ENCODE data around the gene RNF121. TPM values are rescaled to one million over a fixed set of nuclear protein-coding genes. Genes with fewer than 3 reads are reported as not detected.

The RNF121 gene
- total RNA-seq, 1 donor from 2014 or later = 29.0 TPM

GRCh38 chr11:71987521-71987920 lies 58.7 kb downstream of the RNF121 start:
- intact Hi-C loops (cut with micrococcal nuclease) = no loop called here

- intact Hi-C loops (cut with micrococcal nuclease) = no loop called here
Measured at GRCh38 chr11:71988050-71988449, 59.2 kb downstream of the RNF121 start.

- intact Hi-C loops (cut with micrococcal nuclease) = no loop called here
Measured at GRCh38 chr11:71990701-71991100, 61.9 kb downstream of the RNF121 start.

GRCh38 chr11:71991494-71991893 lies 62.6 kb downstream of the RNF121 start:
- intact Hi-C loops (cut with micrococcal nuclease) = no loop called here

- intact Hi-C loops (cut with micrococcal nuclease) = no loop called here
Measured at GRCh38 chr11:71992136-71992730, 63.4 kb downstream of the RNF121 start.

- intact Hi-C loops (cut with micrococcal nuclease) = no loop called here
Measured at GRCh38 chr11:71994786-71995185, 65.9 kb downstream of the RNF121 start.

- intact Hi-C loops (cut with micrococcal nuclease) = no loop called here
Measured at GRCh38 chr11:71995726-71996291, 67.0 kb downstream of the RNF121 start.

GRCh38 chr11:71996517-71996916 lies 67.7 kb downstream of the RNF121 start:
- intact Hi-C loops (cut with micrococcal nuclease) = no loop called here

GRCh38 chr11:71996946-71997345 lies 68.1 kb downstream of the RNF121 start:
- intact Hi-C loops (cut with micrococcal nuclease) = no loop called here

GRCh38 chr11:71997594-71997993 lies 68.7 kb downstream of the RNF121 start:
- intact Hi-C loops (cut with micrococcal nuclease) = no loop called here

- intact Hi-C loops (cut with micrococcal nuclease) = no loop called here
Measured at GRCh38 chr11:71998061-71998460, 69.2 kb downstream of the RNF121 start.

- intact Hi-C loops (cut with micrococcal nuclease) = no loop called here
Measured at GRCh38 chr11:71998649-71999310, 69.9 kb downstream of the RNF121 start, which contains the start of gene IL18BP. TSS of gene IL18BP (plus strand) at chr11:71998909. CDS start at chr11:71999985, 1,076 bp downstream.

- intact Hi-C loops (cut with micrococcal nuclease) = no loop called here
Measured at GRCh38 chr11:71999362-71999761, 70.5 kb downstream of the RNF121 start.

- intact Hi-C loops (cut with micrococcal nuclease) = no loop called here
Measured at GRCh38 chr11:71999798-72000197, 71.0 kb downstream of the RNF121 start.

GRCh38 chr11:72000202-72000867 lies 71.5 kb downstream of the RNF121 start:
- intact Hi-C loops (cut with micrococcal nuclease) = no loop called here

- intact Hi-C loops (cut with micrococcal nuclease) = no loop called here
Measured at GRCh38 chr11:72001285-72001684, 72.4 kb downstream of the RNF121 start.

- intact Hi-C loops (cut with micrococcal nuclease) = no loop called here
Measured at GRCh38 chr11:72001834-72002591, 73.2 kb downstream of the RNF121 start.

- intact Hi-C loops (cut with micrococcal nuclease) = no loop called here
Measured at GRCh38 chr11:72002841-72003775, 74.3 kb downstream of the RNF121 start.

- intact Hi-C loops (cut with micrococcal nuclease) = no loop called here
Measured at GRCh38 chr11:72003776-72004171, 74.9 kb downstream of the RNF121 start.

Measured in T-helper 2 cell treated with Interferon-gamma antibody and Interleukin-4, amounts not matched to agents 100 ng/mL and 5 ng/mL, for 36 hours (primary cell).